Heart left ventricle (tissue), 16 donors: ENCODE results near the gene NCAPH2. TPM values are rescaled to one million over a fixed set of nuclear protein-coding genes. Genes with fewer than 3 reads are reported as not detected.

Source experiments
- ATAC-seq, 4 donors: fragments of 200-7000 bp; cut with Tn5 transposase; one replicate each; pipeline ENCODE4 v1.9.1; 2020 to 2022; ENCODE audit warnings: moderate library complexity in 4 of 4, mild to moderate bottlenecking in 3 of 4, moderate number of reproducible peaks in 1 of 4
- DNase-seq, 5 donors: peaks; one replicate each; pipeline ENCODE4 v3.0.0-alpha.2; 2020
- H3K27ac ChIP-seq, 12 donors: fragments of 200-600 bp; sonication (generic) in 4 of 12; one replicate each; pipeline versions ENCODE4 v1.5.0 to v1.8.0; 2016 to 2022; ENCODE audit warnings: mild to moderate bottlenecking in 2 of 12
- H3K27me3 ChIP-seq, 9 donors: fragments of 200-600 bp; sonication (generic) in 2 of 9; one replicate each; pipeline versions ENCODE4 v1.5.1 to v1.8.0; 2016 to 2022; ENCODE audit warnings: mild to moderate bottlenecking in 3 of 9
- H3K36me3 ChIP-seq, 9 donors: fragments of 200-600 bp; sonication (generic) in 2 of 9; one replicate each; pipeline versions ENCODE4 v1.5.0 to v1.8.0; 2018 to 2022; ENCODE audit warnings: mild to moderate bottlenecking in 2 of 9
- H3K4me1 ChIP-seq, 12 donors: fragments of 200-600 bp; sonication (generic) in 4 of 12; one replicate each; pipeline versions ENCODE4 v1.5.0 to v1.8.0; 2016 to 2022; ENCODE audit warnings: mild to moderate bottlenecking in 3 of 12
- H3K4me3 ChIP-seq, 12 donors: fragments of 200-600 bp; sonication (generic) in 4 of 12; one replicate each; pipeline versions ENCODE4 v1.5.0 to v1.8.0; 2017 to 2022; ENCODE audit warnings: mild to moderate bottlenecking in 9 of 12, moderate library complexity in 4 of 12
- H3K9me3 ChIP-seq, 12 donors: fragments of 200-600 bp; sonication (generic) in 4 of 12; one replicate each; pipeline versions ENCODE4 v1.5.0 to v1.8.0; 2016 to 2022; ENCODE audit warnings: mild to moderate bottlenecking in 1 of 12
- CTCF ChIP-seq, 12 donors: fragments of 200-600 bp; sonication (generic) in 4 of 12; IDR thresholded peaks; one replicate each; pipeline versions ENCODE4 v1.5.0 to v1.8.0; 2018 to 2022; ENCODE audit warnings: antibody characterized with exemption in 12 of 12, mild to moderate bottlenecking in 5 of 12
- POLR2A ChIP-seq, 2 donors: fragments of 450-650 bp; IDR thresholded peaks; one replicate each; pipeline ENCODE4 v1.6.1; 2017; ENCODE audit warnings: antibody characterized with exemption in 2 of 2, mild to moderate bottlenecking in 2 of 2, moderate library complexity in 2 of 2
- WGBS, 4 donors: extraction: QIAGEN DNeasy Blood & Tissue Kit in 2 of 4; methylation state at CpG; one replicate each; pipeline versions ENCODE4 v1.1.5 to v1.1.7; 2013 to 2018; 5-methylcytosine and 5-hydroxymethylcytosine counted together
- intact Hi-C, 10 donors: fragments of 100-400 bp; cut with DNase I; formaldehyde crosslinking; loops; one replicate each; pipeline versions ENCODE4 v1.11.1 to v1.14.2; 2022
- polyA plus RNA-seq, 2 donors: library from polyadenylated mRNA; stranded (reverse); fragments of 200-250 nt; gene quantifications; one replicate each; pipeline ENCODE4 v1.2.3, GENCODE V29; 2013
- total RNA-seq, 9 donors: library from RNA; depleted of rRNA in 2 of 9; stranded (reverse); fragments of >200 nt in 2 of 9; fragmentation: NEBNext Ultra II Directional in 3 of 9; extraction: Animal tissue kit (Norgen Biotek cat#: 25700) in 3 of 9; gene quantifications; one replicate each; pipeline versions ENCODE4 v1.1.0 to v1.2.4, GENCODE V29; 2016 to 2023
- donor health status: ischemic (EF 13 %, LVEDD 7.1; RV severe dilation, severe dysfunction).
- donor health status: healthy with polysubstance abuse.
- donor health status: DM: no; HTN: yes; CAD: no.
- donor health status: DM: no; HTN: no; CAD: no.
- donor health status: ischemic (EF 25% LVEDD 6.9; RV normal size, moderate dysfunction).
- donor health status: ischemic (EF 25% LVEDD 5.7; RV mildly dilated, moderate dysfunction).
- donor health status: healthy.
- donor health status: DM: yes; HTN: yes; CAD: no.
- donor health status: ischemic (EF 35%, LVEDD 5.7; RV mildly dilated, moderate dysfunction).
- donor health status: nonischemic (EF 11% LVEDD 7.7; RV severe dilation, severe dysfunction).
- donor health status: DM: yes; HTN: yes; CAD: no.
- donor health status: PGD.
- donor health status: ischemic (EF 29% LVEDD 5.4; RV normal size, mild dysfunction).
- donor health status: nonischemic (EF 23%, LVEDD 6.1; RV moderate dilation, normal function).

Gene NCAPH2
- total and polyA plus RNA-seq, 11 donors = 24.7 to 43.3 (median 28.1) TPM

GRCh38 chr22:50529416-50529896, 21.4 kb downstream of the NCAPH2 start:
- Histone ChIP-seq H3K9me3 (no peaks in the 10 kb centered on the region), H3K4me3 (peak overlapping the region; percentile 48 to 89 (median 72)), H3K27ac (peak overlapping the region; percentile 78 to 98 (median 94)), H3K36me3 (peaks cover 0 to 24% (median 0%) of the 10 kb centered on the region in 9 donors), H3K4me1 (peaks cover 0 to 71% (median 39%) of the 10 kb centered on the region in 12 donors), H3K27me3 (peaks cover 0 to 51% (median 5%) of the 10 kb centered on the region in 9 donors)
- DNase-seq (peak in 1 of 5 donors; percentile 66), ATAC-seq (no peak)
- intact Hi-C loops = loop anchor here in 3 of 10 donors (1.0 to 10.0 kb wide), 4 partner anchors 33 to 285 kb away; partner anchors contain the start of genes SYCE3 (in 1 of the 3) and TUBGCP6 (in 1 of the 3)
- WGBS, 4 donors = 3 to 16% (median 9%) methylated on average over 23 to 50 of the region's 50 CpGs
- TF ChIP-seq CTCF (IDR thresholded peaks at IDR 0.05) = no peak
- TF ChIP-seq POLR2A (IDR thresholded peaks at IDR 0.05) = no peak

GRCh38 chr22:50529897-50530579, 22.0 kb downstream of the NCAPH2 start, which contains the start of gene TYMP:
Gene TYMP, minus strand, starts transcription at chr22:50530012. Its CDS starts 303 bp downstream, at chr22:50529709.
- peak in 3 of 4 donors; percentile 36 to 47 (median 45) for ATAC-seq
- H3K36me3 ChIP-seq = peaks cover 0 to 19% (median 0%) of the 10 kb centered on the region in 9 donors
- no peaks in the 10 kb centered on the region for H3K9me3 ChIP-seq
- H3K27me3 ChIP-seq = peaks cover 0 to 55% (median 6%) of the 10 kb centered on the region in 9 donors
- peaks cover 0 to 65% (median 33%) of the 10 kb centered on the region in 12 donors for H3K4me1 ChIP-seq
- WGBS, 4 donors = 0 to 2% (median 1%) methylated on average over 12 to 92 of the region's 92 CpGs
- intact Hi-C loops = loop anchor here in 3 of 10 donors (1.0 to 10.0 kb wide), 4 partner anchors 32 to 285 kb away; partner anchors contain the start of genes SYCE3 (in 1 of the 3) and TUBGCP6 (in 1 of the 3)
- TF ChIP-seq CTCF (IDR thresholded peaks at IDR 0.05) (no peak), POLR2A (IDR thresholded peaks at IDR 0.05) (peak in 1 of 2 donors; percentile 68)
- H3K27ac ChIP-seq = peak within 1 kb of the TSS; percentile 78 to 98 (median 94)
- DNase-seq = peak; percentile 84 to 94 (median 89)
- peak within 1 kb of the TSS; percentile 48 to 89 (median 72) for H3K4me3 ChIP-seq

GRCh38 chr22:50530580-50530876, 22.5 kb downstream of the NCAPH2 start:
- TF ChIP-seq CTCF (IDR thresholded peaks at IDR 0.05) (no peak), POLR2A (IDR thresholded peaks at IDR 0.05) (no peak)
- DNase-seq (no peak), ATAC-seq (no peak)
- H3K4me1 ChIP-seq = peaks cover 0 to 68% (median 31%) of the 10 kb centered on the region in 12 donors
- H3K27me3 ChIP-seq = peaks cover 0 to 59% (median 6%) of the 10 kb centered on the region in 9 donors
- H3K4me3 ChIP-seq = peak overlapping the region; percentile 48 to 89 (median 72)
- H3K9me3 ChIP-seq = no peaks in the 10 kb centered on the region
- 0 to 4% (median 1%) methylated on average over 2 to 21 of the region's 21 CpGs for WGBS, 4 donors
- intact Hi-C loops = no loop called here
- H3K27ac ChIP-seq = peak overlapping the region; percentile 78 to 98 (median 94)
- peaks cover 0 to 17% (median 0%) of the 10 kb centered on the region in 9 donors for H3K36me3 ChIP-seq
